ENCODE data around the gene KRT20. TPM values are rescaled to one million over a fixed set of nuclear protein-coding genes. Genes with fewer than 3 reads are reported as not detected.

The KRT20 gene
- total RNA-seq, 2 donors from 2014 or later: not detected

- 78% methylated on average over 4 of the region's 4 CpGs for WGBS
- H3K36me3 ChIP-seq: no peaks in the 10 kb centered on the region
- no peak for TF ChIP-seq POLR2AphosphoS5 (IDR thresholded peaks at IDR 0.05)
- TF ChIP-seq POLR2A (IDR thresholded peaks at IDR 0.05): no peak
- TF ChIP-seq CTCF (IDR thresholded peaks at IDR 0.05): no peak
- no peaks in the 10 kb centered on the region for H3K27me3 ChIP-seq (replicated peaks; ENCODE audit: insufficient read depth)
- intact Hi-C loops (cut with DNase I): no loop called here
- H3K27ac ChIP-seq: no peak overlapping the region
- H3K9me3 ChIP-seq: no peaks in the 10 kb centered on the region
- no peak for DNase-seq (ENCODE audit: low spot score)
- H3K4me1 ChIP-seq (replicated peaks): no peaks in the 10 kb centered on the region
- H3K4me3 ChIP-seq: no peak overlapping the region
Measured at GRCh38 chr17:40870136-40870535, 14.9 kb downstream of the KRT20 start.

- TF ChIP-seq POLR2AphosphoS5 (IDR thresholded peaks at IDR 0.05): no peak
- no peak for TF ChIP-seq POLR2A (IDR thresholded peaks at IDR 0.05)
- TF ChIP-seq CTCF (IDR thresholded peaks at IDR 0.05): no peak
- no peaks in the 10 kb centered on the region for H3K27me3 ChIP-seq (replicated peaks; ENCODE audit: insufficient read depth)
- H3K9me3 ChIP-seq: no peaks in the 10 kb centered on the region
- no peak within 1 kb of the TSS for H3K27ac ChIP-seq
- DNase-seq (ENCODE audit: low spot score): no peak
- no peaks in the 10 kb centered on the region for H3K36me3 ChIP-seq
- H3K4me3 ChIP-seq: no peak within 1 kb of the TSS
- intact Hi-C loops (cut with DNase I): no loop called here
- H3K4me1 ChIP-seq (replicated peaks): no peaks in the 10 kb centered on the region
- 94% methylated on average over 8 of the region's 8 CpGs for WGBS
Measured at GRCh38 chr17:40866838-40867237, 18.2 kb downstream of the KRT20 start, which contains the start of gene KRT12. KRT12 (minus strand) TSS chr17:40867223; CDS start chr17:40867186, 37 bp downstream.

DNA sequence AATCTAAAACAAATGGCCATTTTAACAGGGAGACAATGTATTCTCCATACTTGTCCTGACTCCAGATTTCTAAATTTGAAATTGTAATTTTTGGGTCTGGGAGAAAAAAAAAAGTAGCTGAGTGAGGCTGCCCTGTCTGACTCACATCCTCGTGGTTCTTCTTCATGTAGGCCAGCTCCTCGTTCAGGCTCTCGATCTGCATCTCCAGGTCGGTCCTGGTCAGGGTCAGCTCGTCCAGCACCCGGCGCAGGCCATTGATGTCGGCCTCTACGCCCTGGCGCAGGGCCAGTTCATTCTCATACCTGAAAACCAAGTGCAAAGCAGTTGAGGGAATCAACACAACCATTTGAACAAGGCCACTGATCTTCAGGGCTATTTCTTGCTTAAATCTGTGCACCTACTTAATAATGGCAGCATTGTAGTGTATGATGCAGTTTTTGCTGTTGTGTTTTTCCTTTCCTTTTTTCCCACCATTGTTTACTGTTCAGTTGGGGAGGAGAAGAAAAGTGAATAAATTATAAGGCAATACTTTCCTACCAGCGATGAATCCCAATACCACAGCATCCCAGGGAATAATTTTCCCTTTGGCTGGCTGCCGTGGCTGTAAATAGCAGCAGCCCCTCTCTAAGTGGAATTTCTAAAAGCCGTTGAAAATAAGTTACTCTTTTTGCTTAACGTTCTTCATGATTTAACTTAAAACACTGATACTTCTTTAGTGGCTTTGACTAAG, 20.2 kb downstream of the KRT20 start:
- H3K4me3 ChIP-seq: no peak overlapping the region
- no peak for DNase-seq (ENCODE audit: low spot score)
- TF ChIP-seq POLR2A (IDR thresholded peaks at IDR 0.05) (no peak), POLR2AphosphoS5 (IDR thresholded peaks at IDR 0.05) (no peak), CTCF (IDR thresholded peaks at IDR 0.05) (no peak)
- H3K9me3 ChIP-seq: no peaks in the 10 kb centered on the region
- H3K4me1 ChIP-seq (replicated peaks): no peaks in the 10 kb centered on the region
- WGBS: 90% methylated on average over 14 of the region's 14 CpGs
- intact Hi-C loops (cut with DNase I): no loop called here
- no peak overlapping the region for H3K27ac ChIP-seq
- no peaks in the 10 kb centered on the region for H3K36me3 ChIP-seq
- no peaks in the 10 kb centered on the region for H3K27me3 ChIP-seq (replicated peaks; ENCODE audit: insufficient read depth)

DNA sequence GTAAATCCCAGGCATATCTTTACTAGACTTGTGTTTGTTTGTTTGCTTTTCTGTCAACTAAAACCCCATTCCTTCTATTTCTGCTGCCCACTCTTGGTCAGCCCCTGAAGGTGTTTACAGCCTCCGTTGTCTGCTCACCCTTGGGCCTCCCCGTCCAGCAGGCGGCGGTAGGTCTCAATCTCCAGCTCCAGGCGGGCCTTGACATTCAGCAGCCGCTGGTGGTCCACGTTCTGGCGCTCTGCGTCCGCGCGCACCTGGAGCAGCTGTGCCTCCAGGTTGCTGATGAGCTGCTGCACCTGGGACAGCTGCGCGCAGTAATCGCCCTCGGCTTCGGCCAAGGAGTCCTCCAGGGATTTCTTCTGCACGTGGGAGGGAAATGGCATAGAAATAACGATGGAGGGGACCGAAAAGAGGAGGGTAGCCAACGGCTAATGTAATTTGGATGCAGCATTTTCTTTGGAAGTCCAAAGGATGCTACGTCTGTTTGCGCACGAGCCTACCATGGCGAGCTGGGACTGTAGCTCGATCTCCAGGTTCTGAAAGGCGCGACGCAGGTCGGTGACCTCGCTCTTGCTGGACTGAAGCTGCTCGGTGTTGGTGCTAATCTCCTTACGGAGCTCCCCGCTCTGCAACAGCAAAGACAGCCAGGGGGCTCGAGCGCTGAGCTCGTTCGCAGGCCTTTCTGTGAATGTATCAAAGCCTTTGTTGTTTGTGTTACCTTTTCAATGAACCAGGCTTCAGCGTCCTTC, 21.9 kb downstream of the KRT20 start:
- no peaks in the 10 kb centered on the region for H3K36me3 ChIP-seq
- WGBS: 78% methylated on average over 39 of the region's 39 CpGs
- H3K4me3 ChIP-seq: no peak overlapping the region
- no peaks in the 10 kb centered on the region for H3K9me3 ChIP-seq
- H3K27me3 ChIP-seq (replicated peaks; ENCODE audit: insufficient read depth): no peaks in the 10 kb centered on the region
- TF ChIP-seq POLR2AphosphoS5 (IDR thresholded peaks at IDR 0.05): no peak
- no peak for TF ChIP-seq CTCF (IDR thresholded peaks at IDR 0.05)
- no peak for TF ChIP-seq POLR2A (IDR thresholded peaks at IDR 0.05)
- intact Hi-C loops (cut with DNase I): no loop called here
- H3K4me1 ChIP-seq (replicated peaks): no peaks in the 10 kb centered on the region
- no peak for DNase-seq (ENCODE audit: low spot score)
- no peak overlapping the region for H3K27ac ChIP-seq

Measured in prostate gland (tissue), 2 donors.